Lower lobe of right lung (tissue), 2 donors: Measurements from ENCODE around the gene MAP3K12. TPM values are rescaled to one million over a fixed set of nuclear protein-coding genes. Genes with fewer than 3 reads are reported as not detected.

Experiments
- ATAC-seq, 2 donors: fragments of 200-7000 bp; cut with Tn5 transposase; one replicate each; pipeline ENCODE4 v1.9.1; 2020 to 2022; ENCODE audit warnings: mild to moderate bottlenecking in 2 of 2, moderate library complexity in 2 of 2
- DNase-seq: peaks from one replicate; pipeline ENCODE4 v3.0.0-alpha.2; 2020
- H3K27ac ChIP-seq: fragments of 200-600 bp; one replicate; pipeline ENCODE4 v1.8.0; 2022
- H3K27me3 ChIP-seq: fragments of 200-600 bp; one replicate; pipeline ENCODE4 v1.8.0; 2022; ENCODE audit warnings: low read depth
- H3K36me3 ChIP-seq: fragments of 200-600 bp; one replicate; pipeline ENCODE4 v1.8.0; 2022; ENCODE audit warnings: mild to moderate bottlenecking
- H3K4me1 ChIP-seq: fragments of 200-600 bp; one replicate; pipeline ENCODE4 v1.8.0; 2022
- H3K4me3 ChIP-seq: fragments of 200-600 bp; one replicate; pipeline ENCODE4 v1.8.0; 2022; ENCODE audit warnings: mild to moderate bottlenecking
- H3K9me3 ChIP-seq: fragments of 200-600 bp; one replicate; pipeline ENCODE4 v1.8.0; 2022
- intact Hi-C: fragments of 100-400 bp; cut with DNase I; formaldehyde crosslinking; loops from one replicate; pipeline ENCODE4 v1.11.0; 2022
- total RNA-seq: library from RNA; stranded (reverse); fragmentation: NEBNext Ultra II Directional; extraction: Animal tissue kit (Norgen Biotek cat#: 25700); gene quantifications from one replicate; pipeline ENCODE4 v1.2.1, GENCODE V29; 2021
- TF ChIP-seq, protein P1 (sequence below): fragments of 200-600 bp; IDR thresholded peaks from one replicate; pipeline ENCODE4 v1.8.0; 2022; ENCODE audit warnings: antibody characterized with exemption, mild to moderate bottlenecking
- donor health status: DM: no; HTN: yes; CAD: no; lungs with severe emphysema.

MAP3K12 gene
- total RNA-seq, 1 donor from 2014 or later, result 17.5 TPM

DNA sequence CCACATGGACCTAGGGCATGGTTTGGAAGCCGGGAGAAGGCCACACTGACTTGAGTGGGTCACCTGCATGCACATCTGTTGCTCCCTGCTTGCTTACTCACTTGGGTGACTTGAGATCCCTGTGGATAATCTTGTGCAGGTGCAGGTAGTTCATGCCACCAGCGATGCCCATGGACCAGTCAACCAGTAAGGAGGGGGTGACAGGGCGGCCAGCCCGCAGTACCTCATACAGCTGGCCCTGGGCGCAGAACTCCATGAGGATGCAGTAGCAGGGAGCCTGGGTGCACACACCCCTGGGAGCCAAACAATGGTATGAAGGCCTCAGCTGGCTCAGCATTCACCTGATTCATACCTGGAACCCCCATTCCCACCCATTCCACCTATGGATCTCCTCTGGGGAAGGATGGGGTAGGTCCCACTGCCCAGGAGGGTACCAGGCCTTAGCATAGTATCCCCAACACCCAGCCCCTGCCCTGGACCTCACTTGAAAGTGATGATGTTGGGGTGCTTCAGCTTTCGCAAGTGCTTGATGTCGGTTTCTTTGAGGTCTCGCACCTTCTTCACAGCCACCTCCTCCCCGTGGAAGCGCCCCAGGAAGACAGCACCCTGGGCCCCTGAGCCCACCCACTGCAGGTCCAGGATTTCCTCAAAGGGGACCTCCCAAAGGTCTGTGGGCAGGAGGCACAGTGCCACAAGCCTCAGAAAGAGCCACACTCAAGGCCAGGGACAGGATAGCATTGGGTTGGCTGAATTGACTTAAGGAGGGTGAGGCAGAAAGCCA lies 13.1 kb downstream of the MAP3K12 start:
- H3K9me3 ChIP-seq, result no peaks in the 10 kb centered on the region
- TF ChIP-seq, protein P1, sequence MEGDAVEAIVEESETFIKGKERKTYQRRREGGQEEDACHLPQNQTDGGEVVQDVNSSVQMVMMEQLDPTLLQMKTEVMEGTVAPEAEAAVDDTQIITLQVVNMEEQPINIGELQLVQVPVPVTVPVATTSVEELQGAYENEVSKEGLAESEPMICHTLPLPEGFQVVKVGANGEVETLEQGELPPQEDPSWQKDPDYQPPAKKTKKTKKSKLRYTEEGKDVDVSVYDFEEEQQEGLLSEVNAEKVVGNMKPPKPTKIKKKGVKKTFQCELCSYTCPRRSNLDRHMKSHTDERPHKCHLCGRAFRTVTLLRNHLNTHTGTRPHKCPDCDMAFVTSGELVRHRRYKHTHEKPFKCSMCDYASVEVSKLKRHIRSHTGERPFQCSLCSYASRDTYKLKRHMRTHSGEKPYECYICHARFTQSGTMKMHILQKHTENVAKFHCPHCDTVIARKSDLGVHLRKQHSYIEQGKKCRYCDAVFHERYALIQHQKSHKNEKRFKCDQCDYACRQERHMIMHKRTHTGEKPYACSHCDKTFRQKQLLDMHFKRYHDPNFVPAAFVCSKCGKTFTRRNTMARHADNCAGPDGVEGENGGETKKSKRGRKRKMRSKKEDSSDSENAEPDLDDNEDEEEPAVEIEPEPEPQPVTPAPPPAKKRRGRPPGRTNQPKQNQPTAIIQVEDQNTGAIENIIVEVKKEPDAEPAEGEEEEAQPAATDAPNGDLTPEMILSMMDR, result no peak
- ATAC-seq (no peak), DNase-seq (no peak)
- H3K27me3 ChIP-seq, result no peaks in the 10 kb centered on the region
- H3K27ac ChIP-seq, result no peak overlapping the region
- H3K4me3 ChIP-seq, result no peak overlapping the region
- H3K4me1 ChIP-seq, result peaks cover 21% of the 10 kb centered on the region
- intact Hi-C loops, result no loop called here
- peaks cover 59% of the 10 kb centered on the region for H3K36me3 ChIP-seq

DNA sequence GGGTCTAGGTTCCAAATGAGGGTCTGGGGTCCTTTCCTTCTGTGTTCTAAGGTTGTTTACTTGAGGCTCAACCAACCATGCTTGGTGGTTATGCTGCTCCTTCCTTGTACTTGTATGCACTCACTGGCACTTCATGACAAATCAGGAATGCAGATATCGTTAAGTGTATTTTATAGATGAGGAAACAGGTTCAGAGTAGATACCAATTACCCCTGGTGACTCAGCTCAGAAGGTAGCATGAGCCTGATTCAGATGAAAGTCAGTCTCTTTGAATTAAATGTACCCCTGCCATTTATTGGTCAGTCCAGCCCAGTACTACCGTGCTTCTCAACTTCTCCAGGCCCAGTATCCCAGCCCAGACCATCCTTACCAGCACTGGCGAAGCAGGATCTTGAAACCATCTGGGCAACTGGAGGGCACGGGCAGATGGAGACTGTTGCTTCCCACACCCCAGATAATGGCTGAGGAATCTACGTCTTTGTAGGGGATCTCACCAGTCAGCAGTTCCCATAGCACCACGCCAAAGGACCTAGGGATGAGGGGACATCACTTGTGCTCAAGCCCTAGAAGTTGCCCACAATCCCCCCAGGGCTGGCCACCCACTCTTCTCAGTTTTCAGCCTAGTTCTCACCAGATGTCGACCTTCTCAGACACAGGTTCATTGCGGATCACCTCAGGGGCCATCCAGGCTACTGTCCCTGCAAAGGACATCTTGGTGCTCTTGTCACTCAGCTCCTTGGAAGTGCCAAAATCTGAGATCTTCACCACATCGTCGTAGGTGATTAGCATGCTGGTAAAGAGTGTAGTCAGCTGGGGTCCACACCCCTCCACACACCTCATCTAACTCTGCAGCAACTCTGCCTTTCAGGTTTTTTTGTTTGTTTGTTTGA lies 14.3 kb downstream of the MAP3K12 start:
- Histone ChIP-seq H3K27me3 (no peaks in the 10 kb centered on the region), H3K27ac (no peak overlapping the region), H3K4me1 (peaks cover 27% of the 10 kb centered on the region), H3K36me3 (peaks cover 71% of the 10 kb centered on the region), H3K4me3 (no peak overlapping the region), H3K9me3 (no peaks in the 10 kb centered on the region)
- intact Hi-C loops, result no loop called here
- TF ChIP-seq, protein P1, result no peak
- ATAC-seq (peak in 1 of 2 donors; percentile 10), DNase-seq (no peak)

DNA sequence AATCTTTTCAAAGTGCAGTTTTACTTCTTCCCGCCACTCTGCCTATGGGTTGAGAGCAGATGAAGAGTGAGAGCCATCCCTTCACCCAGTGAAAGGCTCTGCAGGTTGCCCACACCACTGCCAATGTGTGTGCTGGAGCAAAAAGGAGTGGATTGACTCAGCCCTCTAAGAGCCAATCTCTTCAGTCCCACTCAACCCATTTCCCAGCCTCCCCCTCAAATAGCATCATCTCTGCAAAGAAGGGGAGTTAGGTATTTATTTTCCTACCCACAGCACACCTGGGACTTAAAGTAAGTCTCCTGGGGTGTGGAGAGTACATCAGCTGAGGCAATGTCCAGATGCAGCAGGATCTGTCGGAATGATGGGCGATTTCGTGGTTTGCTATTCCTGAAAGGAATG lies 15.3 kb downstream of the MAP3K12 start:
- no peak for DNase-seq
- TF ChIP-seq, protein P1, result no peak
- H3K4me1 ChIP-seq, result peaks cover 27% of the 10 kb centered on the region
- peaks cover 80% of the 10 kb centered on the region for H3K36me3 ChIP-seq
- no peak overlapping the region for H3K27ac ChIP-seq
- no peaks in the 10 kb centered on the region for H3K9me3 ChIP-seq
- no peak for ATAC-seq
- no peak overlapping the region for H3K4me3 ChIP-seq
- H3K27me3 ChIP-seq, result no peaks in the 10 kb centered on the region
- intact Hi-C loops, result no loop called here

DNA sequence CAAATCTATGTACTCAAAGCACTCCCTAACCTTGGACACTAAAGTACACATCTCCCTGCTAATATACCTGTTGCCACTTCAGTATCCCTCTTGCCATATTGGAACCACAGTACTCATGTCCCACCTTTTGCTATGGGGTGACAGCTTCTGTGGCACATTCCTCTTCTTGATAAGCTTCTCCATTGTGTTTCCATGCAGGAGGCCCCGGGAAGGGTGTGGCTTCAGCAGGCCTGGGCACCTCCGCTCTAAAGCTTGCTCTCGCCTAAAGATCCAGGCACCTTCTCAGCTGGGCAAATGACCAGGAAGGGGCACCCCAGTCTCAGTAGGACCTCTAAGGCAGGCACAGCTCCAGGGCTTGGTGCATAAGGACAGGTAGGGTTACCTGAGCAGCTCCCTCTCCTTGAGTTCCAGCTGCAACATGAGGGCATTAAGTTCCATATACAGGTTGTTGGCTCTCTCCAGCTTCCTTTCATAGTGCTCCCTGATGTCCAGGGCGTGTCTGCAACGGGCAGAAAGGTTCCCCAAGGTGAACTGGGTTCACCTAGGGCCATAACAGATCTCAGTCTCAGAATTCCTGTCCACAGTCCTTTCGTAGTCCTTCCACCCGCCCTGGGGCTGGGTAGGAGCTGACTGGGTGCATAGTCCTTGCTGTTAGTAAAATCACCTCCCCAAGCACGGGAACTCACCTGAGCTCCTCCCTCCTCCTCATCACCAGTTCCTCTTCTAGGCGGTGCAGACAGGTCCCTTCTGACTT lies 15.9 kb downstream of the MAP3K12 start:
- peaks cover 27% of the 10 kb centered on the region for H3K4me1 ChIP-seq
- peaks cover 86% of the 10 kb centered on the region for H3K36me3 ChIP-seq
- no peaks in the 10 kb centered on the region for H3K27me3 ChIP-seq
- intact Hi-C loops, result no loop called here
- H3K27ac ChIP-seq, result no peak overlapping the region
- DNase-seq (no peak), ATAC-seq (no peak)
- no peak overlapping the region for H3K4me3 ChIP-seq
- TF ChIP-seq, protein P1, result no peak
- H3K9me3 ChIP-seq, result no peaks in the 10 kb centered on the region

DNA sequence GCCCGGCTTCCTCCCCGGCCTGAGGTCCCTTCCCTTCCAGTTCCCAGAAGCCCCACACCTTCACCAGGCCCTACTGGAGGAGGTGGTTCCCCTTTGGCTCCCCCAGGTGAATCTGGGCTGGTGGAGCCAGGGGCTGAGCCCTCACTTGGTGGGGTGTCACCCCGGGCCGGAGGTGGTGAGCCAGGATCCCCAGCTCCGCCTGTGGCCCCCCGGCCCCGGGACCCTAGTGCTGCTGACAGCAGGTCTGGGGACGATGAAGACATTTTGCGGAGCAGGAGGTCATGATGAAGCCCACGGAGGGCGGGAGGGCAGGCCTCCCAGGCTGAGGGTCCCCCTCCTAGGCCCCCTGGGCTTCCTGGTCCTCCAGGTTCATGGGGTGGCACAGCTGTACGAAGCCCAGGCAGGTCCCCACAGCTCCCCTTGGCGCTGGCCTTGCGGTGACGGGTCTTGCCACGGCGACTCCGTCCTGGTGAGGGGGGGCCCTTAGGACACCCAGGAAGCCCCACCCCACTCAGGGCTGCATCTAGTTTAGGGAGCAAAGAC lies 16.6 kb downstream of the MAP3K12 start:
- Histone ChIP-seq H3K4me3 (no peak overlapping the region), H3K27me3 (no peaks in the 10 kb centered on the region), H3K9me3 (no peaks in the 10 kb centered on the region), H3K36me3 (peaks cover 93% of the 10 kb centered on the region), H3K27ac (no peak overlapping the region), H3K4me1 (peaks cover 20% of the 10 kb centered on the region)
- ATAC-seq, result peak; percentile 8 to 13
- DNase-seq, result no peak
- intact Hi-C loops, result no loop called here
- TF ChIP-seq, protein P1, result no peak
